Tibial nerve (tissue), 4 donors: ENCODE data around the gene XIRP2.

ENCODE experiments used
- EP300 ChIP-seq, 2 donors: sonication (generic); formaldehyde crosslinking; IDR thresholded peaks; one replicate each; pipeline ENCODE4 v1.6.1; 2017; ENCODE audit warnings: antibody characterized with exemption in 2 of 2, mild to moderate bottlenecking in 1 of 2
- TF ChIP-seq, protein P1 (sequence below), 5 experiments: fragments of 200-600 bp in 3 of 5; fragments of 450-650 bp in 2 of 5; sonication (generic) in 3 of 5; IDR thresholded peaks; one replicate each; pipeline ENCODE4 v1.5.1; 2016 to 2019; ENCODE audit warnings: antibody characterized with exemption in 5 of 5, mild to moderate bottlenecking in 3 of 5, moderate library complexity in 2 of 5

DNA sequence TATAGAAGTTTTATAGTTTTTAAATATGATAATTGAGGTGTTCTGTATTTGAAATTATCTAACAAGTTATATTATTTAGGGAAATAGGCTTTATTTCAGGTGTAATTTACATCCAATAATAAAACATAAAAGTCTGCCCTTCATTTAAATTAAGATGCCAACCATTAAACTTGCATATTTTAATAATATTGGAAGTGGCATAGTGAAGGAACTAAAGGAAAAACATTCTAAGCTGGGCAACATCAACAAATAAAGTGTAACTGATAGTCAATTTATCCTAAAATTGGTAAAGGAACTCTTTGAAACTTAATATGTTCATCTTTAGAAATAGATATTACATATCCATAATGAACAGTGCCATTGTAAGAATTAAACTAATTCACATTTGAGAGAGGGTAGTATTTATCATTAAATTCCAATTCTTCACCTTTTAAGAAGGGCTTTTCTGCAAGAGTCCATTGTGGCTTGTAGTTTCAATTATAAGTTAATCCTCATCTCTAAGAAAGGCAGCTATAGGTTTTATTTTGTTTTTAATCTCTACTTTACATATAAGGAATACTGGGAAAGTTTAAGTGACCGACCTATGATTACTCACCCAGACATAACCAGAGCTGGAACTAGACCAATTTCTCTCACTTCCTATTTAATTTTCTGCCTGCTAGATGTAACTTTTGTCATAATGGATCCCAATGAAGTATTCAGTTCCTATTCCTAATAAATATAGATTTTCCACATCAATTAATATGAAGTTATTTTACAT lies 401.6 kb downstream of the XIRP2 start:
- TF ChIP-seq, protein P1, sequence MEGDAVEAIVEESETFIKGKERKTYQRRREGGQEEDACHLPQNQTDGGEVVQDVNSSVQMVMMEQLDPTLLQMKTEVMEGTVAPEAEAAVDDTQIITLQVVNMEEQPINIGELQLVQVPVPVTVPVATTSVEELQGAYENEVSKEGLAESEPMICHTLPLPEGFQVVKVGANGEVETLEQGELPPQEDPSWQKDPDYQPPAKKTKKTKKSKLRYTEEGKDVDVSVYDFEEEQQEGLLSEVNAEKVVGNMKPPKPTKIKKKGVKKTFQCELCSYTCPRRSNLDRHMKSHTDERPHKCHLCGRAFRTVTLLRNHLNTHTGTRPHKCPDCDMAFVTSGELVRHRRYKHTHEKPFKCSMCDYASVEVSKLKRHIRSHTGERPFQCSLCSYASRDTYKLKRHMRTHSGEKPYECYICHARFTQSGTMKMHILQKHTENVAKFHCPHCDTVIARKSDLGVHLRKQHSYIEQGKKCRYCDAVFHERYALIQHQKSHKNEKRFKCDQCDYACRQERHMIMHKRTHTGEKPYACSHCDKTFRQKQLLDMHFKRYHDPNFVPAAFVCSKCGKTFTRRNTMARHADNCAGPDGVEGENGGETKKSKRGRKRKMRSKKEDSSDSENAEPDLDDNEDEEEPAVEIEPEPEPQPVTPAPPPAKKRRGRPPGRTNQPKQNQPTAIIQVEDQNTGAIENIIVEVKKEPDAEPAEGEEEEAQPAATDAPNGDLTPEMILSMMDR (IDR thresholded peaks at IDR 0.05) = no peak
- TF ChIP-seq EP300 (IDR thresholded peaks at IDR 0.05) = no peak
